ENCODE results near the gene WDR47.

DNA sequence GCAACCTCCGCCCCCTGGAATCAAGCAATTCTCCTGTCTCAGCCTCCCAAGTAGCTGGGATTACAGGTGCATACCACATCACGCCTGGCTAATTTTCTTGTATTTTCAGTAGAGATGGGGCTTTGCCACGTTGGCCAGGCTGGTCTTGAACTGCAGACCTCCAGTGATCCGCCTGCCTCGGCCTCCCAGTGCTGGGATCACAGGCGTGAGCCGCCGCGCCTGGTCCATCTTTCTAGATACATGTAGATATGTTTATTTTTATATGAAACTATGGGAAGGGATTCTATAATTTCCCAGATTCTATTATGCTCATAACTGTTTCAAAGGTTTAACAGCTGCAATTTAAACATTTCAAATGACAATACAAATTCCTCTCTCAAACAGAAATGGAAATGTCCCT lies 105.7 kb downstream of the WDR47 start:
- TF ChIP-seq, protein P1, sequence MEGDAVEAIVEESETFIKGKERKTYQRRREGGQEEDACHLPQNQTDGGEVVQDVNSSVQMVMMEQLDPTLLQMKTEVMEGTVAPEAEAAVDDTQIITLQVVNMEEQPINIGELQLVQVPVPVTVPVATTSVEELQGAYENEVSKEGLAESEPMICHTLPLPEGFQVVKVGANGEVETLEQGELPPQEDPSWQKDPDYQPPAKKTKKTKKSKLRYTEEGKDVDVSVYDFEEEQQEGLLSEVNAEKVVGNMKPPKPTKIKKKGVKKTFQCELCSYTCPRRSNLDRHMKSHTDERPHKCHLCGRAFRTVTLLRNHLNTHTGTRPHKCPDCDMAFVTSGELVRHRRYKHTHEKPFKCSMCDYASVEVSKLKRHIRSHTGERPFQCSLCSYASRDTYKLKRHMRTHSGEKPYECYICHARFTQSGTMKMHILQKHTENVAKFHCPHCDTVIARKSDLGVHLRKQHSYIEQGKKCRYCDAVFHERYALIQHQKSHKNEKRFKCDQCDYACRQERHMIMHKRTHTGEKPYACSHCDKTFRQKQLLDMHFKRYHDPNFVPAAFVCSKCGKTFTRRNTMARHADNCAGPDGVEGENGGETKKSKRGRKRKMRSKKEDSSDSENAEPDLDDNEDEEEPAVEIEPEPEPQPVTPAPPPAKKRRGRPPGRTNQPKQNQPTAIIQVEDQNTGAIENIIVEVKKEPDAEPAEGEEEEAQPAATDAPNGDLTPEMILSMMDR (IDR thresholded peaks at IDR 0.05): no peak
- TF ChIP-seq ZFP36 (IDR thresholded peaks at IDR 0.05; ENCODE audit: borderline replicate concordance, partially characterized antibody) (no peak), EP300 (IDR thresholded peaks at IDR 0.05) (no peak), PBX3 (IDR thresholded peaks at IDR 0.05) (no peak), RNF2 (IDR thresholded peaks at IDR 0.05; ENCODE audit: borderline replicate concordance, low read depth) (no peak), RAD21 (conservative IDR thresholded peaks at IDR 0.05 in 1 of 2, IDR thresholded peaks at IDR 0.05 in 1 of 2) (no peak), RFX5 (IDR thresholded peaks at IDR 0.05) (no peak), HDAC2 (IDR thresholded peaks at IDR 0.05) (no peak), HOXA7 (CRISPR knock-in tag; IDR thresholded peaks at IDR 0.05) (no peak), NR3C1 (IDR thresholded peaks at IDR 0.05) (no peak)

Measured in A549 (cell line).